ENCODE measurements around the gene ZBTB8A. TPM values are rescaled to one million over a fixed set of nuclear protein-coding genes. Genes with fewer than 3 reads are reported as not detected.

The ZBTB8A gene
- total RNA-seq, 2 experiments from 2014 or later, result 0.06 TPM; not detected in 1

Other genes starting within 250 kb of the ZBTB8A start
- 100 to 1,000 TPM; 195 to 197 TPM for gene HDAC1, start 247.3 kb upstream of the ZBTB8A start, total RNA-seq
- 10 to 100 TPM; 21.7 to 22.0 TPM for gene MARCKSL1, start 203.2 kb upstream of the ZBTB8A start, total RNA-seq
- 10 to 100 TPM; 17.4 to 17.6 TPM for gene FAM229A, start 176.9 kb upstream of the ZBTB8A start, total RNA-seq
- 1 to 10 TPM in 1 of 2 experiments, under 1 TPM in 1; 0.51 to 1.6 TPM for gene TSSK3, start 176.9 kb upstream of the ZBTB8A start, total RNA-seq
- 10 to 100 TPM; 58.0 to 63.2 TPM for gene BSDC1, start 145.0 kb upstream of the ZBTB8A start, total RNA-seq
- not detected for gene ZBTB8B, start 74.4 kb upstream of the ZBTB8A start, total RNA-seq
- 10 to 100 TPM; 57.7 to 61.7 TPM for gene ZBTB8OS, start 111.1 kb downstream of the ZBTB8A start, total RNA-seq
- gene RBBP4, start 111.8 kb downstream of the ZBTB8A start, total RNA-seq, result 100 to 1,000 TPM; 273 to 280 TPM
- gene SYNC, start 163.3 kb downstream of the ZBTB8A start, total RNA-seq, result not detected

Data from activated naive CD8-positive, alpha-beta T cell treated with anti-CD3 and anti-CD28 coated beads, Interleukin-2, amount 10 ng/mL, durations not matched to agents 7 days and 5 days (primary cell).